ENCODE results near the gene TLE3. TPM values are rescaled to one million over a fixed set of nuclear protein-coding genes. Genes with fewer than 3 reads are reported as not detected.

Gene TLE3
- total RNA-seq, 1 donor from 2014 or later: 17.8 TPM

DNA sequence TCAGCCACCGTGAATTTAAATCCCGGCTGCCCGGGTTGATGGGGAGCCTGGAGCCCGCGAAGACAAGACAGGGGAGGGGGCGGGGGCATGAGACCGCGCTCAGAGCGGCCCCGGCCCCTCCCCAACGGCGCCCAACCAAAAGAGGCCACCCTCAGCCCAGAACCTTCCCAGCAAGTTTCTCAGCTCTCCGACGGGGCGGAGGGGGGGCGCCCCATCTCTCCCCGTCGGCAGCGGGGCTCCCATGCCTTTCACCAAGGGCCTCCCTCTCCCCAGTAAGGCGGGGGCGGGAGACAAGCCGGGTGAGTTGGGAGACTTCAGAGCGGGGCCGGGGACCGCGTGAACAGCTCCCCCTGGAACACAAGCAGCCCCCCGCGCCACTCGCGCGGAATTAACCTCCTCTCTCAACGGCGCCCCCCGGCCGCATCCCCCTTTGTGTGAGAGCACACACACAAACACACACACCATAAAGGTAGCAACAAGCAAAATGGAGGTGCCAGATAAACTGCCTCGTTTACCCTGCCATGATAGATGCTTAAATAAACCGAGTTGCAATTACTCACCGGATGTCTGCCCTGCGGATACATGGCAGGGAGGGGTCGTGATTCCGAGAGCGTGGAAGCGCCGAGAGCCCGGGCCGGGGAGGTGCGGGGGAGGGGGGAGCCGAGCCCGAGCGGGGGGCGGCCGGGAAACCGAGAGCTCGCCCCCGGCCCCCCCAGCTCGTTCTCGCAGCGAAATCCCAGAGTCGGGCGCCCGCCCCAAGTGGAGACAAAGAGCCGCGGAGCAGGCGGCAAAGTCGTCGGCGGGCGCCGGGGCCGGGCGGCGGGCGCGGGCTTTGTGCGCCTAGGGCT is 1.3 kb downstream of the TLE3 start:
- Histone ChIP-seq H3K27ac (replicated peaks) (peak overlapping the region; percentile 97), H3K9me3 (replicated peaks) (no peaks in the 10 kb centered on the region), H3K4me3 (peak overlapping the region; percentile 88), H3K4me1 (peaks cover 94% of the 10 kb centered on the region), H3K27me3 (ENCODE audit: low read depth) (peaks cover 12% of the 10 kb centered on the region), H3K36me3 (no peaks in the 10 kb centered on the region)
- DNase-seq: no peak
- intact Hi-C loops (cut with micrococcal nuclease): no loop called here
- TF ChIP-seq, protein P1, sequence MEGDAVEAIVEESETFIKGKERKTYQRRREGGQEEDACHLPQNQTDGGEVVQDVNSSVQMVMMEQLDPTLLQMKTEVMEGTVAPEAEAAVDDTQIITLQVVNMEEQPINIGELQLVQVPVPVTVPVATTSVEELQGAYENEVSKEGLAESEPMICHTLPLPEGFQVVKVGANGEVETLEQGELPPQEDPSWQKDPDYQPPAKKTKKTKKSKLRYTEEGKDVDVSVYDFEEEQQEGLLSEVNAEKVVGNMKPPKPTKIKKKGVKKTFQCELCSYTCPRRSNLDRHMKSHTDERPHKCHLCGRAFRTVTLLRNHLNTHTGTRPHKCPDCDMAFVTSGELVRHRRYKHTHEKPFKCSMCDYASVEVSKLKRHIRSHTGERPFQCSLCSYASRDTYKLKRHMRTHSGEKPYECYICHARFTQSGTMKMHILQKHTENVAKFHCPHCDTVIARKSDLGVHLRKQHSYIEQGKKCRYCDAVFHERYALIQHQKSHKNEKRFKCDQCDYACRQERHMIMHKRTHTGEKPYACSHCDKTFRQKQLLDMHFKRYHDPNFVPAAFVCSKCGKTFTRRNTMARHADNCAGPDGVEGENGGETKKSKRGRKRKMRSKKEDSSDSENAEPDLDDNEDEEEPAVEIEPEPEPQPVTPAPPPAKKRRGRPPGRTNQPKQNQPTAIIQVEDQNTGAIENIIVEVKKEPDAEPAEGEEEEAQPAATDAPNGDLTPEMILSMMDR (IDR thresholded peaks at IDR 0.05; ENCODE audit: borderline replicate concordance): no peak

DNA sequence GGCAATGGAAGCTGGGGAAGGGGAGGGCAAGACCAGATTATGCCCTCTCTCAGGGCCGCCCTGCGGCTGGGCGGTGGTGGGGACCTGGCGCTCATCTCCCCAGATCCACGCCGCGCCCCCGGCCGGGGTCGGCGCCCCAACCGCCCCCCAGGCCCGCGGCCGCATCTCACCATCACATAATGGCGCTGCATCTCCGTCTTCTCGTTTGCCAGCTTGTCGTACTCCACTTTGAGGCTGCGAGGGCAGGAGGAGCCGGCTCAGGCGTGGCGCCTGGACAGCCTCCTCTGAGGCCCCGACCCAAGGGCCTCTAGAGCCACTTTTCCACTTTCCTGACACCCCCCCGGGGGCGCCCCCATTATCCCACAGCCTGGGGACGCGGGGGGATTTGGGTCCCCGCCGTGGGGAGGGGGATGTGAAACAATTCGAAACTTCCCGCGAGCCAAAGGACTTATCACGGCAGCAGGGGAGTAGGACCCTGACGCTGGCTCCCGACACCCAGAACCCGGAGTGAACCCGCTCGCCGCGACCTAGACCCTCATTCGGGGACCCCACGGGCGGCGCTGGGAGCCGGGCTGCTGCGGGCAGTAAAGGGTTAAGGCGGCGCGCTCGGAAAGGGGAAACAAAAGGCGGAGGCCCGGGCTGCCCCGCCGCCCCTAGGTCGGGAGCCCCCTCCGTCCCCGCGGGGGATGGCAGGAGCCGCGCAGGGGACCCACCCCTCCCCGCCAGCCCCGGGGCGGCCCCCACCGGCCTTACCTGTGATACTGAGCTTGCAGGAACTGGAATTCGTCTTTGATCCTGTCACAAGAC is 2.1 kb downstream of the TLE3 start:
- TF ChIP-seq, protein P1 (IDR thresholded peaks at IDR 0.05; ENCODE audit: borderline replicate concordance): no peak
- DNase-seq: no peak
- intact Hi-C loops (cut with micrococcal nuclease): no loop called here
- Histone ChIP-seq H3K9me3 (replicated peaks) (no peaks in the 10 kb centered on the region), H3K4me1 (peaks cover 88% of the 10 kb centered on the region), H3K4me3 (peak overlapping the region; percentile 88), H3K27me3 (ENCODE audit: low read depth) (peaks cover 12% of the 10 kb centered on the region), H3K27ac (replicated peaks) (peak overlapping the region; percentile 97), H3K36me3 (no peaks in the 10 kb centered on the region)

DNA sequence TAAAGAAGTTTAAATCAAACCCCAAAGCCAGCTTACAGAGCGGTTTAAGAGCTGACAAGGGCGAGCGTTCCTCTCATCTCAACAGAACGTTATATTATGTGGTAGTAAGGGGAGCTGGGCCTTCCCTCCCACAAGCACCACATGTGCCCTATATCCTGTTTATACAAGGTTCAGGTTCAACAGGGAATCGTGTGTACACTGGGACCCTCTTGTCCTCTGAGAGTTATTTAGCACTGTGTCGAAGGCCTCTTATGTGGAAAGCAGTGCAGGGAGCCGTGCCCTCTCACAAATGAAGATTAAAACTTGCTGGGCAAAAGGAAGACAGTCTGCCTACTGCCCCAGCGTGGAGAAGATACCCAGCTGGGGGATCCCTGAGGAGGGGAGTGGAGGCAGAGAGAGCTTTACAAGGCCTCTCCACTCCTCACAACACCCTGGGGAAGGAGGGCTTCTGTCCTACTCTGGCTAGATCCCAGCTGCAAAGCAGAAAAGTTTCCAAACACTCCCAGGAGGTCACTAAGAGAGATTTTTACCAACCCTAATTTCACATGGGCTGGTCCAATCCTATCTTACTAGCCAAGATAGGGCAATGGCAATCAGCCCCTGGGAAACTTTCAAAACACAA is 2.9 kb downstream of the TLE3 start:
- Histone ChIP-seq H3K36me3 (no peaks in the 10 kb centered on the region), H3K27ac (replicated peaks) (peak overlapping the region; percentile 97), H3K27me3 (ENCODE audit: low read depth) (peaks cover 12% of the 10 kb centered on the region), H3K9me3 (replicated peaks) (no peaks in the 10 kb centered on the region), H3K4me1 (peaks cover 88% of the 10 kb centered on the region), H3K4me3 (peak overlapping the region; percentile 88)
- TF ChIP-seq, protein P1 (IDR thresholded peaks at IDR 0.05; ENCODE audit: borderline replicate concordance): no peak
- DNase-seq: no peak
- intact Hi-C loops (cut with micrococcal nuclease): no loop called here

DNA sequence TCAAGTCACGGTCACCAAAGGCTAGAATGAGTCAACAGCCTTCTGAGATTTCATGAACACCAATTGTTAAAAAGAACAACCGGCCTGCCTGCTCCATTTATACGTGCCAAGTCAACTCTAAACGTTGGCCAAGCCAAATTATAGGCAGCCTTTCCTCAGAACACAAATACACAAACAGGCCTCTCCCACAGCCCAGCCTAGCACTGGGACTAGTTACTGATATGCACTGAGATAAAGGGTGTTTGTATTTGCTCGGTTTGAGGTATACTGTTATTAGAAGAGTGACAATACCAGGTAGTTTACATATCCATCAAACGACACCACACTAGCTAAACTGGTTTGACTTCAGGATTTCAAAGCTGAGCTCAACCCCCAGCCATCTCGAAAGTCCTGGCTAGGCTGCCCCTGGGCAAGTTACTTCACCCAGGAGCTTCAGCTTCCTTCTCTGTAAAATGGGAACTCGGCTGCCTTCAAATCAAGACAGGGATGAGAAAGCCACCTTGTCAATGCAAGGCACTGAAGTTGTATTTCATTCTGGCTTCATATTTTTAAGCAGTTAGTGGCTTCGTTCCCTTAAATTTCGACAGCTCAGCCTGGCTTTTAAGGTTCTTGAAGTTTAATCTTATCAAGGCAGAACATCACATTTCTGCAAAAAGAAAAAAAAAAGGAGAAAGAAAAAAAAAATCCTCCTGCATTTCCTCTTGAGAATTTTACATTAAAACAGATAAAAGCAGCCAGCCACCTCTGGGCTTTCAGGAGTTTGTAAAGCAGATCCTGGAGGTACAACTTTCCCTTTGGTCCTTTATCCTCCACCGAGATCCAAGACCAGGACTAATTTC is 4.0 kb downstream of the TLE3 start:
- no peak for DNase-seq
- Histone ChIP-seq H3K36me3 (no peaks in the 10 kb centered on the region), H3K27me3 (ENCODE audit: low read depth) (peaks cover 12% of the 10 kb centered on the region), H3K9me3 (replicated peaks) (no peaks in the 10 kb centered on the region), H3K4me3 (peak overlapping the region; percentile 24), H3K27ac (replicated peaks) (no peak overlapping the region), H3K4me1 (peaks cover 92% of the 10 kb centered on the region)
- TF ChIP-seq, protein P1 (IDR thresholded peaks at IDR 0.05; ENCODE audit: borderline replicate concordance): no peak
- intact Hi-C loops (cut with micrococcal nuclease): no loop called here

DNA sequence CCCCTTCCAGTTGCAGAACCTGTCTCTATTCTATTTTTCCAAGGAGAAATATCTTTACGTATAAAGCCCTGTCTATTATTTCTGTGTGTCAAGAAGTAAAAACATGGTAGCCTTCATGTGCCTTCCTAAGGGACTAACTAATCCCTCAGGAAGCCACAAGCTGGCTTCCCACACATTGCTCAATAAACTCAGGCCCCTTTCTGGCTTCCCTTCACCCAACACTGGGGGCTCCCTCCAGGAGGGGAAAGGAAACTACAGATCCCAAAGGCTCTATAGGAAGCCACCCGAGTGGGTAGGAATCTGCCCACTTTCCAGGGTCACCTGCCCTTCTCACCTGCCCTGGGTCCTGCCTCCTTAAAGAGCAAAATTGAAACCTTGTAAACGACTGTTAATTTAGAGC is 4.6 kb downstream of the TLE3 start:
- peaks cover 92% of the 10 kb centered on the region for H3K4me1 ChIP-seq
- H3K9me3 ChIP-seq (replicated peaks): no peaks in the 10 kb centered on the region
- intact Hi-C loops (cut with micrococcal nuclease): no loop called here
- H3K4me3 ChIP-seq: peak overlapping the region; percentile 24
- H3K36me3 ChIP-seq: no peaks in the 10 kb centered on the region
- TF ChIP-seq, protein P1 (IDR thresholded peaks at IDR 0.05; ENCODE audit: borderline replicate concordance): no peak
- no peak overlapping the region for H3K27ac ChIP-seq (replicated peaks)
- no peak for DNase-seq
- peaks cover 12% of the 10 kb centered on the region for H3K27me3 ChIP-seq (ENCODE audit: low read depth)
